CD4-positive, alpha-beta T cell (primary cell): ENCODE measurements around the gene EMSY. TPM values are rescaled to one million over a fixed set of nuclear protein-coding genes. Genes with fewer than 3 reads are reported as not detected.

Experiments used
- ATAC-seq: fragments of 200-7000 bp; cut with Tn5 transposase; one replicate; pipeline ENCODE4 v1.10.0; 2022; ENCODE audit warnings: mild to moderate bottlenecking; ENCODE audit not compliant: poor library complexity
- CTCF ChIA-PET: fragments of 350-600 bp; sonication (Branson Sonifier 250); formaldehyde crosslinking; loops from one replicate; lab custom pipeline; 2021; ENCODE audit warnings: antibody characterized with exemption, inconsistent platforms; lab: Charles Lee
- POLR2A ChIA-PET: fragments of 350-600 bp; sonication (Branson Sonifier 250); formaldehyde crosslinking; loops from one replicate; lab custom pipeline; 2021; ENCODE audit warnings: antibody characterized with exemption, inconsistent platforms; lab: Charles Lee
- DNase-seq, 14 experiments: peaks; one replicate each; pipeline ENCODE4 v3.0.0-alpha.2; 2013 to 2020; ENCODE audit warnings: mixed read lengths in 2 of 14
- H3K27ac ChIP-seq, 2 donors: one replicate each; pipeline versions ENCODE4 v1.5.1 to v1.7.0; 2013; ENCODE audit warnings: low read length in 2 of 2, low read depth in 1 of 2, mild to moderate bottlenecking in 1 of 2
- H3K27me3 ChIP-seq, 2 experiments: 1 replicate in 1 of 2; 2 replicates in 1 of 2; pipeline versions ENCODE4 v1.6.1 to v1.7.0; 2013; ENCODE audit warnings: low read length in 2 of 2, control low read depth in 1 of 2, mild to moderate bottlenecking in 1 of 2, moderate library complexity in 1 of 2; ENCODE audit not compliant: insufficient read depth in 2 of 2, control insufficient read depth in 1 of 2
- H3K36me3 ChIP-seq: one replicate; pipeline ENCODE4 v1.6.1; 2013; ENCODE audit warnings: low read length, control low read depth; ENCODE audit not compliant: insufficient read depth
- H3K4me1 ChIP-seq: one replicate; pipeline ENCODE4 v1.6.1; 2013; ENCODE audit warnings: low read length, control low read depth; ENCODE audit not compliant: insufficient read depth
- H3K4me3 ChIP-seq: one replicate; pipeline ENCODE4 v1.5.1; 2013; ENCODE audit warnings: mild to moderate bottlenecking, low read length, moderate library complexity
- H3K9me3 ChIP-seq, 2 experiments: 1 replicate in 1 of 2; 2 replicates in 1 of 2; pipeline versions ENCODE4 v1.6.1 to v1.7.0; 2013; ENCODE audit warnings: low read length in 2 of 2, mild to moderate bottlenecking in 2 of 2, control low read depth in 1 of 2, moderate library complexity in 1 of 2; ENCODE audit not compliant: control insufficient read depth in 1 of 2, insufficient read depth in 1 of 2
- H3K27ac Mint-ChIP-seq: one replicate; pipeline ENCODE4 v1.8.0; 2020; ENCODE audit warnings: mixed read lengths
- H3K27me3 Mint-ChIP-seq: one replicate; pipeline ENCODE4 v1.8.0; 2021; ENCODE audit warnings: mixed read lengths
- H3K36me3 Mint-ChIP-seq: one replicate; pipeline ENCODE4 v1.8.0; 2021; ENCODE audit warnings: low read depth, mixed read lengths
- H3K4me1 Mint-ChIP-seq: one replicate; pipeline ENCODE4 v1.8.0; 2021; ENCODE audit warnings: low read depth, mixed read lengths
- H3K4me3 Mint-ChIP-seq: one replicate; pipeline ENCODE4 v1.8.0; 2020; ENCODE audit warnings: mild to moderate bottlenecking, mixed read lengths
- H3K9me3 Mint-ChIP-seq: one replicate; pipeline ENCODE4 v1.8.0; 2020; ENCODE audit warnings: mixed read lengths
- CTCF ChIP-seq: fragments of 200-600 bp; IDR thresholded peaks from one replicate; pipeline ENCODE4 v1.8.0; 2022; ENCODE audit warnings: antibody characterized with exemption, mild to moderate bottlenecking
- intact Hi-C, 2 experiments: fragments of 100-400 bp; cut with DNase I in 1 of 2; cut with micrococcal nuclease in 1 of 2; formaldehyde crosslinking; loops; one replicate each; pipeline versions ENCODE4 v1.15.1 to v1.9.0; 2023 to 2025; cut with DNase I, micrococcal nuclease
- total RNA-seq, 174 experiments: library from RNA in 2 of 174; stranded (reverse) in 2 of 174; gene quantifications; one replicate each; pipeline ENCODE4 v1.2.3 and lab custom pipeline; 2021 to 2026

EMSY gene
- total RNA-seq, 2 experiments from 2014 or later = 20.9 to 21.8 TPM

- peaks cover 0 to 6% of the 10 kb centered on the region in 2 experiments for H3K27me3 ChIP-seq
- CTCF ChIA-PET = no interaction called here
- Mint-ChIP-seq H3K27ac (no peak overlapping the region), H3K27me3 (no peaks in the 10 kb centered on the region), H3K4me1 (no peaks in the 10 kb centered on the region), H3K9me3 (no peaks in the 10 kb centered on the region), H3K36me3 (no peaks in the 10 kb centered on the region), H3K4me3 (no peak overlapping the region)
- intact Hi-C loops = no loop called here
- ATAC-seq (no peak), DNase-seq (no peak)
- H3K4me1 ChIP-seq = no peaks in the 10 kb centered on the region
- POLR2A ChIA-PET = no interaction called here
- H3K4me3 ChIP-seq = no peak overlapping the region
- H3K36me3 ChIP-seq = no peaks in the 10 kb centered on the region
- H3K27ac ChIP-seq = no peak overlapping the region
- H3K9me3 ChIP-seq = peaks cover 0 to under 1% of the 10 kb centered on the region in 2 experiments
- no peak for TF ChIP-seq CTCF
These were observed 132.6 kb downstream of the EMSY start for GRCh38 chr11:76577226-76577920.

DNA sequence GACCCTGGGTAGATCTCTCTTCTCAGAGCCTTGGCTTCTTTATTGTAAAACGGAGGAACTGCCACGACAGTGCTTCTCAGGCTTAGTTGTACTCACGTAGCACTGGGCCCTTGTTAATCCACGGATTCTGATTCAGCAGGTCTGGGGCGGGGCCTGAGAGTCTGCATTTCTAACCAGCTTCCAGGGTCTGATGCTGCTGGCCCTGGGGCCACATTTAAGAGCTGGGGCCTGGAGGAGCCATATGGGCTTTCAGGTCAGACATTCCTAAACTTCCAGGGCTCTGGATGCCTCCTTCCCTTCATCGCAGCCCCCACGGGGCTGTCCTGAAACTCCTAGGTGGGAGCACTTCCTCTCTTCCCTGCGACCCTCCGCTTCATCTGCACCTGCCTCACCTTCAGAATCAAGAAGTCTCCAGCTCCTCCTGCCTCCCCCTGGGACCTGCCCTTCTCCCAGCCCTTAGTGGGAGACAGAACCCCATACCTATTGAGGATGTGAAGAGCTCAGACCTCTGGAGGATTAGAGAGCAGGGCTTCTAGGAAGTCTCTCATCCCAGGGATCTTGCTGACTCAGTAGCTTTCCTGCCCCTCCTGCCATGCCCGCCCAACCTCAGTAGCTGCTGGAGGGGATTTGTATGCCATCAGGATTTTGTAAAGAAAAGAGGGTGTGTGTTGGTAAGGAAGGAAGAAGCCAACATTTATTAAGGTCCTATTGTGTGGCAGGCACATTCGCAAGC lies 133.3 kb downstream of the EMSY start:
- Mint-ChIP-seq H3K9me3 (no peaks in the 10 kb centered on the region), H3K4me1 (no peaks in the 10 kb centered on the region), H3K36me3 (no peaks in the 10 kb centered on the region), H3K27me3 (no peaks in the 10 kb centered on the region), H3K27ac (no peak overlapping the region), H3K4me3 (no peak overlapping the region)
- Histone ChIP-seq H3K4me3 (no peak overlapping the region), H3K4me1 (no peaks in the 10 kb centered on the region), H3K9me3 (peaks cover 0 to 8% of the 10 kb centered on the region in 2 experiments), H3K36me3 (no peaks in the 10 kb centered on the region), H3K27ac (no peak overlapping the region), H3K27me3 (peaks cover 0 to 6% of the 10 kb centered on the region in 2 experiments)
- DNase-seq (no peak), ATAC-seq (no peak)
- ChIA-PET CTCF (no interaction called here), POLR2A (no interaction called here)
- intact Hi-C loops = no loop called here
- no peak for TF ChIP-seq CTCF

DNA sequence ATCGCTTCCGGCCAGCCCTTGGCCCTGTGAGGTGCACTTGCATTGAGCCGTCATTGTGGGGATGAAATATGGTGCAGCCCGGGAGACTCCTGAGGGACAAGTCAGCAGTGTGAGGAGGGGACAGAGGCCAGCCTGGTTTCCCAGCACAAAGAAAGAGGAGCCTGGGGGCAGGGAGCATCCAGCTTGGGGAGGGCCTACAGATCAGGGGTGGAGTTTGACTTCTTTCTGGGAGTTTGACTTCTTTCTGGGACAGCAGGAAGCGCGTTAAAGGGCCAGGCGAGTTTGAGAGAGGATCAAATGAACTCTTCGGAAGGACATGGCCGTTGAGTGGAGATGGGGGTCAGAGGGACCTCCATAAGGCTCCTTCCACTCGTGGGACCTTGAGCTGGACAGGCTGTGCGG lies 133.8 kb downstream of the EMSY start:
- H3K27me3 Mint-ChIP-seq = no peaks in the 10 kb centered on the region
- H3K4me1 ChIP-seq = no peaks in the 10 kb centered on the region
- no peaks in the 10 kb centered on the region for H3K36me3 ChIP-seq
- H3K36me3 Mint-ChIP-seq = no peaks in the 10 kb centered on the region
- intact Hi-C loops = no loop called here
- no peaks in the 10 kb centered on the region for H3K9me3 Mint-ChIP-seq
- ATAC-seq = no peak
- H3K9me3 ChIP-seq = peaks cover 0 to 9% of the 10 kb centered on the region in 2 experiments
- no peak overlapping the region for H3K27ac ChIP-seq
- ChIA-PET POLR2A (no interaction called here), CTCF (no interaction called here)
- H3K27me3 ChIP-seq = peaks cover 0 to 6% of the 10 kb centered on the region in 2 experiments
- no peak for DNase-seq
- no peaks in the 10 kb centered on the region for H3K4me1 Mint-ChIP-seq
- H3K4me3 ChIP-seq = no peak overlapping the region
- no peak for TF ChIP-seq CTCF
- H3K4me3 Mint-ChIP-seq = no peak overlapping the region
- H3K27ac Mint-ChIP-seq = no peak overlapping the region
